Measurements from ENCODE around the gene HSF4. TPM values are rescaled to one million over a fixed set of nuclear protein-coding genes. Genes with fewer than 3 reads are reported as not detected.
A peak's percentile ranks its signal among the peaks of the same experiment; 100 is the strongest.

HSF4 gene
- total RNA-seq, 2 donors from 2014 or later, result 24.3 to 48.1 TPM

DNA sequence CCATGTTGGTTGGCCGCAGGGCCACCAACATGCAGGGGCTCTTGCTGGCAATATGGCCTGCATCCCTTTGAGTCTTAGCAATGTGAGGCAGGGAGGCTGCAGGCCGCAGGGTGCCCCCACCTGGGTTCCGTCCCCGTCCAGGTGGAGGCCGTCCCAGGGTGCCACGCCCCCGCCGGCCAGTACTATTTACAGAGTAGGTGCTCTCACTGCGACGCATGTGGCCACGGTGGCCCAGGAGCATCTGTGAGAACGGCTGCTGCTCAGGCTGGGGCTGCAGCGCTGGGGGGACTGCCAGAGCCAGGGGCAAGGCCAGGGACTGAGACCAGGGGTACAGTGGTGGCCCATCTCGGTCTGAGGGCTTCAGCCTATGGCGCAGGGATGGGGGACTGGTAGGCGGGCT lies 15.6 kb downstream of the HSF4 start:
- ATAC-seq (no peak), DNase-seq (no peak)
- intact Hi-C loops (cut with DNase I), result loop anchor here (10.0 kb wide), 2 partner anchors 205 to 285 kb away; no protein-coding TSS in a partner anchor

DNA sequence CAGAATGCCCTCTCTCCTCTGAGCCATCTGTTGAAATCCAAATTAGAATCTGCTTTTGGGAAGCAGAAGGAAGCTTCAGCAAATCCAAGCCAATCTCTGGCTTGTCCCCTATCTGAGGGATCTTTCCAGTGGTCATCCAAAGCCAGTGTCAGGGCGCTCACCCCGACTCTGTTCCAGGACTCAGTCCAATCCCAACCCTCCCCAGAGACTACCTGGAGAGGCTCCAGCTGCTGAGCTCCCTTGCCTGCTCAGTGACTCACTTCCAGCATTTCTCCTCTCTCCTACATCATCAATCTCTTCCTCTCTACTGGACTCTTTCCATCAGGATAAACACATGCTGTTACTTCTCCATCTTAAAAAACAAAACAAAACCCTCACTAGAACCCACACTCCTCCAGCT lies 16.8 kb downstream of the HSF4 start:
- ATAC-seq (no peak), DNase-seq (no peak)
- intact Hi-C loops (cut with DNase I), result loop anchor here (10.0 kb wide), 2 partner anchors 207 to 287 kb away; no protein-coding TSS in a partner anchor

DNA sequence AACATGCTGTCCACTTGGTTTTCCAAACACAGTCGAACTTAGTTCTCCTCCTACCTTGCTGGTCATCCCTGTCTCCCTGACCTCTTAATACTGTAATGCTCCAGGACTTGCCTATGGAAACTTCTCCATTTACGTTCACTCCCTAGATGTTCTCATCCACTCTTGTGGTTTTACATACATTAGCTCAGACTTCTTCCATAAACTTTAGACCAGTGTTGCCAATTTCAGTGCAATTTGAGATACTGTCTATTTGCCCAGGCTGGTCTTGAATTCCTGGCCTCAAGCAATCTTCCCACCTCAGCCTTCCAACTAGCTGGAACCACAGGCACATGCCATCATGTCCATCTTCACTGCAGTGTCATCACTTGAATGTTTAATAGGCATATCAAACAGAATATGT lies 17.7 kb downstream of the HSF4 start:
- no peak for ATAC-seq
- intact Hi-C loops (cut with DNase I), result loop anchor here (10.0 kb wide), 2 partner anchors 207 to 287 kb away; no protein-coding TSS in a partner anchor

DNA sequence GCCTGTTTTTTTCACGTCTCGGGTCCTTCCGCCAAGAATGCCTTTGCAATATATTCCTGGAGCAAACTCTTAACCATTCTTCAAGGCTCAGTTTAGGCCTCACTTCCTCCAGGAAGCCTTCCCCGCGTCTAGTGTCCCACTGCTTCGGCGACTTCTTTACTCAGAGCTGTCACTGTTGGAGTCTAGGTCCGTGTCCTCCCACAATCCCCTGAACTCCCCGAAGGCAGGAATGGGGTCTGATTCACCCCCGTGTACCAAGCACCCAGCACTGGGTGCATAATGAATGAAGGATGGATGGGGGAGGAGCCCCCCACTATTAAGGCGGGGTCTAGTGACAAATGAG lies 18.7 kb downstream of the HSF4 start:
- no peak for DNase-seq
- ATAC-seq, result no peak
- intact Hi-C loops (cut with DNase I), result loop anchor here (10.0 kb wide), 2 partner anchors 208 to 288 kb away; no protein-coding TSS in a partner anchor

More for the DNA sequence above, 17.7 kb downstream of the HSF4 start:
- no peak for DNase-seq

DNA sequence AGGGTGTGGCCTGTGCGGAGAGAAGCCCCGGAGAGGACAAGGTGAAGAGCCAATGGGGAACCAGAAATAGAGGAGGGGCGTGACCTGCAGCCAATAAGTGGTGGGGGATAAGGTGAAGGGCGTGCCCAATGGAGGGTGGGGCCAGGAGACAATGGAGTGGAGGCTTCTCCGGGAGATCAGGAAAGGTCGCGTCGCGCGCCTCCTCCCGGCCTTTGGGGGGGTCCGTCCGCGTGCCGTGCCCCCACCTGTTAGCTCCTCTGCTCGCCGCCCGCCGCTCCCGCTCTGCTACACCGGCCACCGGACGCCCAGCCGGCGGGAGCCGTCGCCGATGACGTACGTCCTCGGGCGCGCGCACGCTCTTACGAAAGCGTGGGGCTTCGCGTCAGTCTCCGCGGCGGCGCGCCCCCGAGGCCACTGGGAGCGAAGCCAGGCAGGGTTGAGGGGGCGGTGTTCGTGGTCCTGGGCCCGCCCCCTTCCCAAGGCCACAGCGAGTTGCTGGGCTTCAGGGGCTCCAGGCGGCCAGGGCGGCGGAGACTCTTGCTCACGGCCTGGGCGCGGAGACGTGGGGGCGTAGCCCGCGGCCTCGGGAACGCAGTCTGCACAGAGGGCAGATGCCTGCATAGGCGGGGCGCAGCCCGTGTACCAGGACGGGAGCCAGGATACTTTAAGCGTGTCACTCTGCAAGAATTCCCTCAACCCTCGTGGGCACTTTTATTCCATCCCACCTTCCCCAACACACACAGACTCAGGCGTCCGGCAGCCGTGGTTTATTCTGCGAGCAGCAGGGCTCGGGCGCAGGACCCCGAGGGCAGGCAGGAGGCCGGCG lies 19.3 kb downstream of the HSF4 start, which contains the start of gene MATCAP1:
MATCAP1 (minus strand) TSS at position 337 of the 826 bp plus-strand sequence. CDS start 3,353 bp downstream, outside the sequence.
- peak; percentile 96 for DNase-seq
- ATAC-seq, result peak; percentile 94 to 96
- intact Hi-C loops (cut with DNase I), result loop anchor here (10.0 kb wide), 2 partner anchors 209 to 289 kb away; no protein-coding TSS in a partner anchor

DNA sequence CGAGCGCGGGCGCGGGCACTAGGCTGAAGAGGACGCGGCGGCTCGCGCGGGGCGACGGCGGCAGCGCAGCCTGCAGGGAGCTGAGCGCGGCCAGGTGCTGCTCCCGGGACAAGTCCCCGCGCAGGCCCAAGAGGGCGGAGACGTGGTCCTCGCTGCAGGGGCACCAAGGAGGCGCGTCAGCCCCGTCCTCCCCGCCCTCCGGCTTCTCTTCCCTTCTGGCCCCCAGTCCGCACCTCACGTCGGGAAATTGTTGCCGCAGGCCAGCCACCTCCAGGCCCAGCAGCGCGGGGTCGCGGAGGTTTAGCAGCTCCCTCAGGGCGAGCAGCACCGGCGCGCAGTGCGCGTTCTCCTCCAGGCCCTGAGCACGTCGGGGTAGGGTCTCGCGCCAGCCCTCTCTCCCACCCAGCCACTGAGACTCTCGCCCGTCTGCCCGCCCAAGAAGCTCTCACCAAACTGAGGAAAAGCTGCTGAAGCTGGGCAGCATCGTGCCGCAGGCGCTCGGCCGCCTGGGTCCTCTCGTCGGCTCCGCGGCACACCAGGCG lies 20.0 kb downstream of the HSF4 start:
- DNase-seq (no peak), ATAC-seq (peak; percentile 9 to 21)
- intact Hi-C loops (cut with DNase I), result loop anchor here (10.0 kb wide), 2 partner anchors 210 to 290 kb away; no protein-coding TSS in a partner anchor

DNA sequence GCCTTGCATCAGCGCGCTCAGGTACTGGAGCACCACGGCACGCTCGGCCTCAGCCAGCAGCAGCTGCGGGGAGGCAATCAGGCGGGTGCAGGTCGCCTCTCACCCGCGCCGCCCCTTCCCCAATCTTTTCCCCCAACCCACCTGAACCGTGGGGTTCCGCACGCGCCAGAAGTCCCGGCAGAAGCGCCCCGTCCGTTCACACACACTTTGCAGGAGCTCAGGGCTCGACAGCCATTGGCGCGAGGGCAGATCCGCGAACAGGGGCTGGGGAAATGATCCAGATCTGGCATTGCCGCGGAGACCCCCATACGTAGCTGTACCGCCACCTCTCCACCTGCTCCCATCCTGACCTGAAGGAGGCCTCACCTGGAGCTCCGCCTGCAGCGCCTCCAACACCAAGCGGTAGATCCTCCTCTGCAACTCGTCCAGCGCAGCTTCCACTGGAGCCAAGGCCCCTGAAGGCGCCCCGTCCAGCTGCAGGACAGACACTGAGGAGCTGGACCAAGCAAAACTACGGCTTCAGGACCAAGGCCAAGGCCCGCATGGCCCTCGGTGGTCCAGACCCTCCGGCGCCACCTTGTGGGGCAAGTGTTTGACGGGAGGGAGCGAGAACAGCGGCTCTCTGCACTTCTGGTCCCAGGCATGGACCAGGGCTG lies 20.6 kb downstream of the HSF4 start:
- DNase-seq (peak; percentile 95), ATAC-seq (peak; percentile 52 to 59)
- intact Hi-C loops (cut with DNase I), result loop anchor here (10.0 kb wide), 2 partner anchors 210 to 290 kb away; no protein-coding TSS in a partner anchor

DNA sequence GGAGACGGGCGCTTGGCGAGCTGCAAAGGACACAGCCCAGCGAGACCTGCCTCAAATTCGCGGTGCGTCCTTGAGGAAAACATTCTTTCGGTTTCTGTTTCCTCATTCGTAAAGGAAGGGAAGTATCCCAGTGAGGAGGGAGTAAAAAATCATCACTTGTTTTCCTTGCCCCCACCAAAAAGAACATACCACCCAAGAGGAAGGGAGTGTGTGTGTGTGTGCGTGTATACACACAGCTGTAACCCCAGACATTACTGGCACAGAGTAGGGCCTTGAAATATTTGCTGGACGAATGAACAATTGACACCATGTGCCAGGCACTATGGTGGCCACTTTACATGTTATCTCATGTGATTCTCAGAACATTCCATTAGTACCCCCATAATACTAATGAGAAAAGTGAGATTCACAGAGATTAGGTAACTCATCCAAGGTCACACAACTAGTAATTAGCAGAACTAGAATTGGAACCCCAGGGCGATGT lies 21.1 kb downstream of the HSF4 start:
- intact Hi-C loops (cut with DNase I), result loop anchor here (10.0 kb wide), 2 partner anchors 211 to 291 kb away; no protein-coding TSS in a partner anchor
- DNase-seq (no peak), ATAC-seq (no peak)

DNA sequence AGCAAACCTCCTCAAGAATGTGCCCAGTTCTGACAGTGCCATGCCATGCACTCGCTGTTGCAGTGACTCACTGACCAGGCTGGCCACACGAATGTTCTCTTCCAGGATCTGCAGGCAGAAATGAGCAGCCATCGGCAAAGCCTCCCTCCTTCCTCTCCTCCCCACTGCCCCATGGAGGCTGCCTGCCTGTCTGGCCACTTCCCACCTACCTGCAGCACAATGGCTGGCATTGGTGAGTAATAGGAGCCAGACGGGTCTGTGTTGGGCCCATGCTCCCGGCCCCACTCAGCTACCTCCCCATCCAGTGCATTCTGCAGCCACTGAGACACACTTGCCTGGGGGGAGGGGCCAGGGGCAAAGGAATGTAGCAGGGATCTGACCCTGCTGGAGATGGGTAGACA lies 22.0 kb downstream of the HSF4 start:
- DNase-seq (no peak), ATAC-seq (no peak)
- intact Hi-C loops (cut with DNase I), result loop anchor here (10.0 kb wide), 2 partner anchors 212 to 292 kb away; no protein-coding TSS in a partner anchor

DNA sequence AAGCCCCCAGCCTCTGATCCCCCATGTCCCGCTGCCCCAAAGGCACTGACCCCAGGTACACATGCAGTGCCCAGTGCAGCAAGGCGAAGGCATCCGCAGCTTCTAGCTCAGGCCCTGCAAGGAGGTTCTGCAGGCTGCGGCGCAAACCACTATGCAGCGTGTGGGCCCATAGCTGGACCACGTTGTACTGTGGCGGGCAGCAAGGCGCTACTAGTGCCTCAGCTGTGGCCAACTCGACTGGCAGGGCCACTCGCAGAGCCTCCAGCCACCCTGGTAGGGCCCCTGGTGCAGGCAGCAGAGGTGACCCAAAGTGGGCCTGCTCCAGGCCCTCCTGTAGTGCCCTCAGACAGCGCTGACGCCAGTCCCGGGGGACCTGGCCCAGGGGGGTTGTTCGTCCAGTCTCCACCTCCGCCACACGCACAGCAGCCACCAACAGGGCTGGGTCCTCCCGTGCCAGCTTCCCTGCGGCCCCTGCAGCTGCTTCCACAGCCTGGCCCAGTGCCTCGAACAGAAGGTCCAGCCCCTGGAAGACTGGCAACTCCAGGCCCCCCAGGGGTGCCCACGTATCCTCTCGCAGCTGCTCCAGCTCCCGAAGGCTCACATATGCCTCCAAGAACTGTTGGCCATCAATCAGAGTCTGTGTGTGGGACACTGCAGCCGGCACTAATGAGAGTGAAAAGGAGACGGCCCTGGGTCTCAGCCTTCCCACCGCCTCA lies 22.8 kb downstream of the HSF4 start:
- DNase-seq (no peak), ATAC-seq (no peak)
- intact Hi-C loops (cut with DNase I), result loop anchor here (10.0 kb wide), 2 partner anchors 213 to 293 kb away; no protein-coding TSS in a partner anchor

DNA sequence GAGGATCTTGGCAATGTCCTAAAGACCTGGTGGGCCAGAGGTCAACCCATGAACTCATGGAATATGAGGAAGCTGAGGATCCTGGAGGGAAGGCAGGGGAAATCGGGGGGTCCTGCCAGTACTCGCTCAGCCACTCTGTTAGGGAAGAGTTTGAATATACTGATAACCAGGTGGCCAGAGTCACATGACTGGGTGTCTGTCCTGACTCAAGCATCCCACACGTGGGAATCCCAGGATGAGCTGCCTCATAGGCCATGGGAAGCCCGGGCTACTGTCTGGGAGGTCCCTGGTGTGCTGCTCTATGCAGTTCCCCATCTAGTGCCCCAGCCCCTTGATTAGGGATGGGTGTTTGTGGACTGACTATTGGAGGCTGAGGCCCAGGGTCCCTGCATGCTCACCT lies 23.8 kb downstream of the HSF4 start:
- intact Hi-C loops (cut with DNase I), result loop anchor here (10.0 kb wide), 2 partner anchors 214 to 294 kb away; no protein-coding TSS in a partner anchor
- ATAC-seq (no peak), DNase-seq (no peak)

DNA sequence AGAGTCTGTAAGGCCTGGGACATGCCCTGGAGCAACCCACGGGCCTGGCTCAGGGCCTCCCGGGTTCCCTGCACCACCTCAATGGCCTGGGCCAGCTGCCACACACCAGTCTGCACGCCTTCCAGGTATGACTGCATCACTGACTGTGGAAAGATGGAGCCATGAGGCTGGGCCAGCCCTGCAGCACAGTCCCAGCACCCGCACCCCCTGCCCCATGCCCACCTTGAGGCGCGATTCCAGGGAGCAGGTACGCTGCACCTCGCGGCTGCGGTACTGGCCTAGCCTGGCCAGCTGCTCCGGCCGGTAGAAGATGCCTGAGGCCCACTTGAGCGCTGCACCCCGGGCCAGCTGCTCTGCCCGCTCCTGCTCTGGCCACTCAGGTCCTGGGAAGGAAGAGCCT lies 24.3 kb downstream of the HSF4 start:
- no peak for DNase-seq
- intact Hi-C loops (cut with DNase I), result loop anchor here (10.0 kb wide), 2 partner anchors 214 to 294 kb away; no protein-coding TSS in a partner anchor
- no peak for ATAC-seq

DNA sequence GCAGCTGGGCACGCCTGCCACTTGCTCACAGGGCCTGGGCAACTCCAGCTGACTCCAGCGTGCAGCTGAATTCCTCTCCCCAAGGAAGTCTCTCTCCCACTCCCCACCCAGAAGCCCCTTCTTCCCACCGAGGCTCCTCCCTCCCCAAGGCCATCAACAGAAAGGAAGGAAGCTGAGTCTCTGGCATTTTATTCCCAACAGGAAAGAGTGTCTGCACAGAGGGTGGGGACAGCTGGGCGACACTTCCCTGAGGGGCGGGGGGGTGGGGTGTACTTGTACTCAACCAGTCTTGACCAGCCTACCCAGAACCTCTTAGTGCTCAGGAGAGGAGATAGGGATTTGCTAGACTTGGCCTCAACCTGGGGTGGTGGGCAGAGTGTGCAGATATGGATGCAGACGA lies 25.5 kb downstream of the HSF4 start, which contains the start of gene EXOC3L1:
EXOC3L1 (minus strand) TSS at position 96 of the 400 bp plus-strand sequence. CDS start 460 bp downstream, outside the sequence.
- ATAC-seq (no peak), DNase-seq (no peak)
- intact Hi-C loops (cut with DNase I), result no loop called here

DNA sequence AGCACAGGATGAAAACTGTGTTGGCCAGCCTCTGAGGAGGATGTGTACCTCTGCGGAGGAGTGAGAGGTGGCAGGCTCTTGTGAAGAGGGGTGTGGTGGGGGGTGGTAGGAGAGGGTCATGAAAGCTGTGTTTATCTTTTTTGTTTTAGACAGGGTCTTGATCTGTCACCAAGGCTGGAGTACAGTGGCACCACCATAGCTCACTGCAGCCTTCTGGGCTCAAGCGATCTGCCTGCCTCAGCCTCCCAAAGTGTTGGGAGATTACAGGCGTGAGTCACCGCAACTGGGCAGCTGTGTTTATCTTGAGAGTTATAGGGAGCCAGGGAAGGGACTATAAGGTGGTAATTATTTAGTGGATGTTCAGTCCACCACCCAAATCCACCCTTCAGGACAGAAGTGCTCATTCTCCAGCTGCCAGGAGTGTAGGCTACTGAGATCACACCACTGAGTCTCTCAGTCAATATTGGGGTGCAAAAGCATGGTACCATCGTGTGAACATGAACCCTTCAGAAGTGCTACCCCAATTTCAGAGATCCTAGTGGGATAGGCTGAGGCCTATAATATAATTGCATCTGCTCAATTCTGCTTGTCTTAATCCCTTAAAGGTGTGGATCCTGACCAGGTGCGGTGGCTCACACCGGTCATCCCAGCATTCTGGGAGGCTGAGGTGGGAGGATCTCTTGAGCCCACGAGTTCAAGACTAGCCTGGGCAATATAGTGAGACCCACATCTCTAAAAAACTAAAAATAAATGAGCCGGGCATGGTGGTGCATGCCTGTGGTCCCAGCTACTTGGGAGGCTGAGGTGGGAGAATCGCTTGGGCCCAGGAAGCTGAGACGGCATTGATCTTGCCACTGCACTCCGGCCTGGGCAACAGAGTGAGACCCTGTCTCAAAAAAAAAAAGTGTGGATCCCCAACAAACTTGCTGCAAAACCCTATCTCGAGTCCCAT lies 26.2 kb downstream of the HSF4 start:
- ATAC-seq, result no peak
- no peak for DNase-seq
- intact Hi-C loops (cut with DNase I), result no loop called here

DNA sequence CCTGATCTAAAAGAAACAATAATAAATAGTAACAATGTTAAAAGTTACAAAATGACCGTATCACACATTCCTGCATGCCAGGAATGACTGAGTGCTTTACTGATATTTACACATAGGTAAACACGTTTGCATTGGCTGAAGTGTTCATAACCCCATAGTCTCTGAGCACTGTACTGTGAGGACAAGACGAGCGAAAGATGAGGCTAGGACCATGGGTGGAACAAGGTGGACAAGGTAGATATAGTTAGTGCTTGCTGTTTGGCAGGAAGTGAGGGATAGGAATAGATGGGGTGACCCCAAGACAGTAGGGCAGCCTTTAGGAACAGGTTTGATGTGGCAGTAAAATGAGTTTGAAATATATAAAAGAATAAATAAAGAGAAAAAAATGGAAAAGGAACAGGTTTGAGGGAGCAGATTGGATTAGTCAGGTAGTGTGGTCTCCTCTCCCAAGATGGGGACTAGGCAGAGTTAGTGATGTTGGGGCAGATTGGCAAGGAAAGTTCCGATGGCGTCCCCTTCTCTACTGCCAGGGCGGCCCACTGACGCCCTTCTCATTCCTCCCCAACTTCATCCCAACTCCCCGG lies 27.0 kb downstream of the HSF4 start:
- ATAC-seq, result no peak
- intact Hi-C loops (cut with DNase I), result no loop called here
- DNase-seq, result no peak

DNA sequence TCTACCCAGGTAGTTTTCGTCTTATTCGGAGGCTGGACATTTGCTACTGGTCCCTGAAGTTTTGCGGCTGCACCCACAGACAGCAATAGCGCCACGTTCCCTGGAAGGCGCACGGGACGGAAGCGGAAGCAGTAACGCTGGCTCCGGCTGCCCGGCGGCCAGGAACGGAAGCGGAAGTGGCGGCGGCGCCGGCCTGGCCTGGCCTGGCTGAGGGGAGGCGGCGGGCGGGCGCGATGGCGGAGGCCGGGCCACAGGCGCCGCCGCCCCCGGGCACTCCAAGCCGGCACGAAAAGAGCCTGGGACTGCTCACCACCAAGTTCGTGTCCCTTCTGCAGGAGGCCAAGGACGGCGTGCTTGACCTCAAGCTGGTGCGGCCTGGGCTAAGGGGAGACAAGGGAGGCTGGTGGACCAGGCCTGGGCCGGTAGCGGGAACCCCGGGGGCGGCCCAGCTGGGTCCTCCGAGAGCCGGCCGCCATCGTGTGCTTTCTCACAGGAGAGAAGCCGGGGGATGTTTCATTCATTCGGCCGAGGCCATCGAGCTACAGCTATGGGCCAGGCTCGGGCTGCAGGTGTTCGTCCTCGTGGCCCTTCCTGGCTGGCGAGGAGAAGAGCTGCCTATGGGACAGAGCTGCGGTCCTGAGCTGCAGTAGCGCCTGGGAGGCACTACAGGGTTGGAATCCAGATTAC lies 27.6 kb downstream of the HSF4 start, which contains the start of gene E2F4:
E2F4 (plus strand) TSS at position 161 of the 687 bp plus-strand sequence; CDS start at position 234, 73 bp downstream.
- ATAC-seq, result peak; percentile 92 to 97
- intact Hi-C loops (cut with DNase I), result no loop called here
- peak; percentile 94 for DNase-seq
